ENCODE data around the gene SPPL3. TPM values are rescaled to one million over a fixed set of nuclear protein-coding genes. Genes with fewer than 3 reads are reported as not detected.

The SPPL3 gene
- total and polyA plus RNA-seq, 4 donors, result 14.2 to 52.3 (median 29.6) TPM

DNA sequence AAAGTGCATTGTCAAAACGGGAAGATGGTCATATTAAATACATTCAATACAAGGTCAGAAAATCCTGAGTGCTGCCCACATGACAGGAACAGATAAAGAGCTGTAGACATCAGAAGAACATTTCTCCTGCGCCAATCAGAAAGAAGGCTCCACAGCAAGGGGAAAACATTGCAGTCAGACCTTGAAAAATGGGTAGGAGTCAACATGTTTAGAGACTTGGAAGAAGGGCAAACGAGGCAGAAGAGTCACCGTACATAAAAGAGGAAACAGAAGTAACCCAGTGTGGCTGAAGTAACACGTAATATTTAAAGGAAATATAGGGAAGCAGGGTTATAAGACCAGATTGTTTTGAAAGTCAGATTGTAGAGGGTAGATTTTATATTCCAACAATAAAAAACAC lies 11.9 kb downstream of the SPPL3 start:
- Histone ChIP-seq H3K36me3 (ENCODE audit: control insufficient read depth in 4 of 4, insufficient read depth in 4 of 4, low read length in 4 of 4) (peaks cover 0 to 2% (median under 1%) of the 10 kb centered on the region in 4 donors), H3K9me3 (ENCODE audit: control insufficient read depth in 4 of 4, insufficient read depth in 3 of 4, low read length in 3 of 4) (no peaks in the 10 kb centered on the region), H3K4me3 (no peak overlapping the region), H3K9ac (ENCODE audit: insufficient read depth in 1 of 2, low read length in 2 of 2) (no peak overlapping the region), H3K27ac (ENCODE audit: low read depth in 1 of 2, low read length in 1 of 2) (peak overlapping the region in 1 of 2 donors; percentile 20), H3K27me3 (ENCODE audit: control insufficient read depth in 3 of 3, insufficient read depth in 3 of 3, low read length in 2 of 3) (no peaks in the 10 kb centered on the region), H3K4me1 (ENCODE audit: control insufficient read depth in 5 of 5, insufficient read depth in 5 of 5, low read length in 5 of 5) (peaks cover 0 to 17% (median 3%) of the 10 kb centered on the region in 5 donors)
- ATAC-seq (ENCODE audit: insufficient read depth, low FRiP score) (no peak), DNase-seq (no peak)
- WGBS, 2 donors, result 35 to 42% methylated on average over 5 of the region's 5 CpGs
- TF ChIP-seq, protein P1, sequence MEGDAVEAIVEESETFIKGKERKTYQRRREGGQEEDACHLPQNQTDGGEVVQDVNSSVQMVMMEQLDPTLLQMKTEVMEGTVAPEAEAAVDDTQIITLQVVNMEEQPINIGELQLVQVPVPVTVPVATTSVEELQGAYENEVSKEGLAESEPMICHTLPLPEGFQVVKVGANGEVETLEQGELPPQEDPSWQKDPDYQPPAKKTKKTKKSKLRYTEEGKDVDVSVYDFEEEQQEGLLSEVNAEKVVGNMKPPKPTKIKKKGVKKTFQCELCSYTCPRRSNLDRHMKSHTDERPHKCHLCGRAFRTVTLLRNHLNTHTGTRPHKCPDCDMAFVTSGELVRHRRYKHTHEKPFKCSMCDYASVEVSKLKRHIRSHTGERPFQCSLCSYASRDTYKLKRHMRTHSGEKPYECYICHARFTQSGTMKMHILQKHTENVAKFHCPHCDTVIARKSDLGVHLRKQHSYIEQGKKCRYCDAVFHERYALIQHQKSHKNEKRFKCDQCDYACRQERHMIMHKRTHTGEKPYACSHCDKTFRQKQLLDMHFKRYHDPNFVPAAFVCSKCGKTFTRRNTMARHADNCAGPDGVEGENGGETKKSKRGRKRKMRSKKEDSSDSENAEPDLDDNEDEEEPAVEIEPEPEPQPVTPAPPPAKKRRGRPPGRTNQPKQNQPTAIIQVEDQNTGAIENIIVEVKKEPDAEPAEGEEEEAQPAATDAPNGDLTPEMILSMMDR (IDR thresholded peaks at IDR 0.05; ENCODE audit: control extremely low read depth, extremely low read depth), result no peak

DNA sequence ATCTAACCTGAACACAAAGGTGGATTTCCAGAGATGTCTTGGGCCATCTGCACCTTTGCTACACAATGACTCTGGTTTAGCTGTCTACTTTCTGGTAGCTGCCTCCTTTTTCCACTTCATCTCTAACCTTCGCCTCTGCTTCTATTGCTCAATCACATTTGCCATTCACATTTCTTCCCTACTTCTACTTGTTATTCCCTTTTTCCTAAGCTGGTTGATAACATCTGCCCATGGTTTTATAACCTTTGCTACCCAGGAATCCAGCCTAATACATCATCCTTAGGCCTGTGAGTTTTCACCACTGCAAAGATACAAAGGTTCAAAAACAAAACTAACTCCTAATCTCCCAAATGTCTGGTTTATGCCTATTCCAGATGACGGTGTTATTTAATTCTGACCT lies 13.2 kb downstream of the SPPL3 start:
- Histone ChIP-seq H3K9me3 (ENCODE audit: control insufficient read depth in 4 of 4, insufficient read depth in 3 of 4, low read length in 3 of 4) (no peaks in the 10 kb centered on the region), H3K27me3 (ENCODE audit: control insufficient read depth in 3 of 3, insufficient read depth in 3 of 3, low read length in 2 of 3) (no peaks in the 10 kb centered on the region), H3K27ac (ENCODE audit: low read depth in 1 of 2, low read length in 1 of 2) (no peak overlapping the region), H3K4me3 (no peak overlapping the region), H3K9ac (ENCODE audit: insufficient read depth in 1 of 2, low read length in 2 of 2) (no peak overlapping the region), H3K36me3 (ENCODE audit: control insufficient read depth in 4 of 4, insufficient read depth in 4 of 4, low read length in 4 of 4) (peaks cover 0 to 2% (median under 1%) of the 10 kb centered on the region in 4 donors), H3K4me1 (ENCODE audit: control insufficient read depth in 5 of 5, insufficient read depth in 5 of 5, low read length in 5 of 5) (peaks cover 0 to 22% (median 3%) of the 10 kb centered on the region in 5 donors)
- 51 to 71% methylated on average over 2 of the region's 2 CpGs for WGBS, 2 donors
- ATAC-seq (ENCODE audit: insufficient read depth, low FRiP score), result no peak
- no peak for DNase-seq
- TF ChIP-seq, protein P1 (IDR thresholded peaks at IDR 0.05; ENCODE audit: control extremely low read depth, extremely low read depth), result no peak

DNA sequence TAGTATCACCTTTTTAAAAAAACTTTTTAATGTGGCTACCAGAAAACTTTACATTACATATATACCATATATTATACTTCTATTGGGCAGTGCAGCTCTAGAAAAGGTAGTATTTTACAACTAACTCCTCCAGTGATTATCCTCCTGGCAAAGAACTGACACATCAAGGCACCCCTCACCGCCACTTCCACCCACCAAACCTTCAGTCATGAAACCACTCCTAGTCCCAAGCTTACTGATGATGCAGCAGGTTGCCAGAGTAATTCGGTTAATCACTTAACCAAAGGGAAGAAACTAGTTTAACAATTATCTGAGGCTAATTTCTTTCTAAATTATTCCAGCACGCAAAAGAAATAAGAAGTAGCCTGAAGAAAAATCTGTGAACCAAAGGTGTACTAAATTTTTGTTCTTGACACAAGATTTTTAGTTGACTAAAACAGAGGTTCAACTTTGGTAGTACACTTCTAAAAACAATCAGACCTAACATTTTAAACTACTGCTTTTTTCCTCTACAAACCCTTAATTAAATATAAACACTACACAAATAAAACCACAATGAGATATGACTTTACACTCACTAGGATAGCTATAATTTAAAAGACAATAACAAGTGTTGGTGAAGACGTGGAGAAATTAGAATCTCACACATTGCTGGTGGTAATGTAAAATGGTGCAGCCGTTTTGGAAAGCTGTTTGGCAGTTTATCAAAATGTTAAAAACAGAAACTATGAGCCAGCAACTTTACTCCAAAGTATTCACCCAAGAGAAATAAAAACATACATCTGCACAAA lies 16.7 kb downstream of the SPPL3 start:
- DNase-seq (no peak), ATAC-seq (ENCODE audit: insufficient read depth, low FRiP score) (no peak)
- H3K9me3 ChIP-seq (ENCODE audit: control insufficient read depth in 4 of 4, insufficient read depth in 3 of 4, low read length in 3 of 4), result no peaks in the 10 kb centered on the region
- no peak overlapping the region for H3K27ac ChIP-seq (ENCODE audit: low read depth in 1 of 2, low read length in 1 of 2)
- H3K9ac ChIP-seq (ENCODE audit: insufficient read depth in 1 of 2, low read length in 2 of 2), result no peak overlapping the region
- H3K4me3 ChIP-seq, result no peak overlapping the region
- TF ChIP-seq, protein P1 (IDR thresholded peaks at IDR 0.05; ENCODE audit: control extremely low read depth, extremely low read depth), result no peak
- peaks cover 0 to 1% (median 0%) of the 10 kb centered on the region in 4 donors for H3K36me3 ChIP-seq (ENCODE audit: control insufficient read depth in 4 of 4, insufficient read depth in 4 of 4, low read length in 4 of 4)
- peaks cover 0 to 23% (median 2%) of the 10 kb centered on the region in 5 donors for H3K4me1 ChIP-seq (ENCODE audit: control insufficient read depth in 5 of 5, insufficient read depth in 5 of 5, low read length in 5 of 5)
- WGBS, 2 donors, result 62 to 73% methylated on average over 5 of the region's 5 CpGs
- H3K27me3 ChIP-seq (ENCODE audit: control insufficient read depth in 3 of 3, insufficient read depth in 3 of 3, low read length in 2 of 3), result no peaks in the 10 kb centered on the region
